ENCODE data around the gene PDCD4.

GRCh38 chr10:110923856-110924493 is 52.2 kb downstream of the PDCD4 start:
- TF ChIP-seq CTCF (IDR thresholded peaks at IDR 0.05) (no peak), POLR2A (IDR thresholded peaks at IDR 0.05) (no peak)
